Testis (tissue), 2 donors: ENCODE data around the gene ZBTB18.

Source experiments
- POLR2A ChIP-seq: fragments of 450-650 bp; IDR thresholded peaks from one replicate; pipeline ENCODE4 v1.6.1; 2017; ENCODE audit warnings: antibody characterized with exemption, mild to moderate bottlenecking, moderate library complexity
- TF ChIP-seq, protein P1 (sequence below), 3 experiments: fragments of 450-650 bp in 2 of 3; fragments of 200-600 bp in 1 of 3; sonication (generic) in 1 of 3; IDR thresholded peaks; one replicate each; pipeline ENCODE4 v1.5.1; 2016 to 2019; ENCODE audit warnings: antibody characterized with exemption in 3 of 3, mild to moderate bottlenecking in 2 of 3, moderate library complexity in 1 of 3

DNA sequence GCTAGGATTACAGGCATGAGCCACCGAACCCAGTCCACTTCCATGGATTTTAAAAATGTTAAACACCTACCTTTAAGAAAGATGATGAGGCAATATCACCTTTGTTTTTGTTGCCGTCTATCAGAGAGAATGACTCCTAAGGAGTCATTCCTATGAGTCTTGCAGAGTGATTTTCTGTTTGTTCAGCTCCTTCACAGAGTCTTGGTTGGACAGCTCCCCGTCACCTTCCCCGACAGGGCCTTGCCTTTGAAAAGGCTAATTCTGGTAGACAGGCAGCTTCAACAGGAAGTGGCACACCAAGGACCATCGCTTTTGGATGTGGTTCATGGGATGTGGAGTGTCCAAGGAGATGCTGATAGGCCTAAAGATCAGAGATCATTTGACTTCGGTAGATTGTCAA lies 17.5 kb downstream of the ZBTB18 start:
- no peak for TF ChIP-seq POLR2A
- TF ChIP-seq, protein P1, sequence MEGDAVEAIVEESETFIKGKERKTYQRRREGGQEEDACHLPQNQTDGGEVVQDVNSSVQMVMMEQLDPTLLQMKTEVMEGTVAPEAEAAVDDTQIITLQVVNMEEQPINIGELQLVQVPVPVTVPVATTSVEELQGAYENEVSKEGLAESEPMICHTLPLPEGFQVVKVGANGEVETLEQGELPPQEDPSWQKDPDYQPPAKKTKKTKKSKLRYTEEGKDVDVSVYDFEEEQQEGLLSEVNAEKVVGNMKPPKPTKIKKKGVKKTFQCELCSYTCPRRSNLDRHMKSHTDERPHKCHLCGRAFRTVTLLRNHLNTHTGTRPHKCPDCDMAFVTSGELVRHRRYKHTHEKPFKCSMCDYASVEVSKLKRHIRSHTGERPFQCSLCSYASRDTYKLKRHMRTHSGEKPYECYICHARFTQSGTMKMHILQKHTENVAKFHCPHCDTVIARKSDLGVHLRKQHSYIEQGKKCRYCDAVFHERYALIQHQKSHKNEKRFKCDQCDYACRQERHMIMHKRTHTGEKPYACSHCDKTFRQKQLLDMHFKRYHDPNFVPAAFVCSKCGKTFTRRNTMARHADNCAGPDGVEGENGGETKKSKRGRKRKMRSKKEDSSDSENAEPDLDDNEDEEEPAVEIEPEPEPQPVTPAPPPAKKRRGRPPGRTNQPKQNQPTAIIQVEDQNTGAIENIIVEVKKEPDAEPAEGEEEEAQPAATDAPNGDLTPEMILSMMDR (IDR thresholded peaks at IDR 0.05) = no peak
